CD4-positive, alpha-beta T cell treated with Interleukin-1 beta for 1 hour (primary cell): ENCODE data around the gene MTNR1B.

Experiments
- DNase-seq, 2 donors: peaks; one replicate each; pipeline ENCODE4 v3.0.0-alpha.2; 2020 to 2022

Gene MTNR1B

DNA sequence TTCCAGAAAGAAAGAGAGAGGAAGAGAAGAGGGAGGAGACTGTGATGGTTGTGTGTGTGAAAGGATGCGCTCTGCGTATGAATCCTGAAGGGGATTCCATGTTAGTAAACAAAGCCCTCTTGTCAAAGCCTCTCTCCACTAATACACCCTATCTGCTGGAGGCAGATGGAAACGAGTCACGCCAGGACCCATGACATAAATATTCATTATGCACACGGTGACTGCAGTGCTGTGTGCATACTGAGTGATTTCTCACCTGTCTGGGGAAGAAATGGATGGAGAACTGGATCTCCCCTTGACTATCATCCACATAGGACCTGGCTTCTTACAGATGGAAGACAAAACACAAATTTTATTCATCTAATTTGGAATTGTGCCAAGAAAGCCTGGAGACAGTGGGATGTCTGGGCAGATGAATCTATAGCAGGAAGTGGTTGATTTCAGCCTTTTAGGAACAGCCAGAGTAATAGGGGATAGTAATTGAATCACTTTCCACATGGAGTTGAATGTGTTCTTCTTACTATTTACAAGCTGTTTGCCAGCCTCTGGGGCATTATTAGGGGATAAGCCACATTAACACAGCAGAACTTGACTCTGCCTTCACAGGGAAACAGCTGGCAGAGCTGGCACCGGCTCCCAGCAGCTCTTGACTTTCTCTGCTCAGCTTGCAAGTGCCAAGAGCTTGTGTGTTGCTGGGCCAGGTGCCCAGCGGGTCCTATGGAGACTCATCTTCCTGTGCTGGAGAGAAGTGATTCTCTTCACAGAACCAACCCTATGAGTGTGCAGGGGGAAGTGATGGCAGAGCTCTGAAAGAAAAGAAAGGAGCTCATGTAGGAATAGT is 9.0 kb downstream of the MTNR1B start:
- DNase-seq = no peak

DNA sequence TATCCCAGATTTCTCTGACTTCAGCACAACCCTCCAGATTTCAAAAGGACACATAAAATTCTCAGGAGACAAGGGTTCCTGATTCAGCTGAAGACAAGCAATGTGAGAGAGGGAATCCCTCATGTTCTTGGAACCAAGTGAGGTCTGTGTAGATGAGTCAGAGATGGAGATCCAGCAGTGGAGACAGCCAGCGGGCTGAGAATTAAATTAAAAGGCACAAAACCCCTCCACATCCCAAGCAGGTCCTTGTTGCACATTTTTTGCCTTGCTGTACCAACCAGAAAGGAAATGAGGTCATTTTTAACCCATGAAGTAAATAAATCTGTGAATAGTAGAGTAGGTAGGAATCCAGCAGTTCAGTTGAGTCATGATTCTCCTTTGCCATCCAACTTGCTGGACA is 9.7 kb downstream of the MTNR1B start:
- DNase-seq = no peak

DNA sequence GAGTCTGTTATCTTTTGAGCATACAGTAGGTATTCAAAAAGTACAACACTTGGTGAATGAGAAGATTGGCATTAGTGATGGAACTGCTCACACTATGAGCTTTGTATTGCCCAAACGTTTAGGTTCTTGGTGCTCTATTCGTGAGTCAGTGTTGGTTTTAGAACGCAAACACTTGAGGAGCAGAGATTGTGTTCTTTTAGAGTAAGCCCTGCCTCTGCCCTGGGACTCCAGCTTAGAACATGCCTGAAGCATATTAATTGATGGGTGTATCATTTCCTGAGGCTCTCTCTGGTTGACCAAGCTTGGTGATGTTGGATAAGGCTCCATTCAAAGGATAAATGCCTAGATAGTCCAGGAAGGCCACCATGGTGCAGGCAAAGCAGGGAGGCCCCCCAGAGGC is 10.9 kb downstream of the MTNR1B start:
- no peak for DNase-seq

DNA sequence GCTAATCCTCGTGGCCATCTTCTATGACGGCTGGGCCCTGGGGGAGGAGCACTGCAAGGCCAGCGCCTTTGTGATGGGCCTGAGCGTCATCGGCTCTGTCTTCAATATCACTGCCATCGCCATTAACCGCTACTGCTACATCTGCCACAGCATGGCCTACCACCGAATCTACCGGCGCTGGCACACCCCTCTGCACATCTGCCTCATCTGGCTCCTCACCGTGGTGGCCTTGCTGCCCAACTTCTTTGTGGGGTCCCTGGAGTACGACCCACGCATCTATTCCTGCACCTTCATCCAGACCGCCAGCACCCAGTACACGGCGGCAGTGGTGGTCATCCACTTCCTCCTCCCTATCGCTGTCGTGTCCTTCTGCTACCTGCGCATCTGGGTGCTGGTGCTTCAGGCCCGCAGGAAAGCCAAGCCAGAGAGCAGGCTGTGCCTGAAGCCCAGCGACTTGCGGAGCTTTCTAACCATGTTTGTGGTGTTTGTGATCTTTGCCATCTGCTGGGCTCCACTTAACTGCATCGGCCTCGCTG is 12.1 kb downstream of the MTNR1B start:
- DNase-seq = no peak

DNA sequence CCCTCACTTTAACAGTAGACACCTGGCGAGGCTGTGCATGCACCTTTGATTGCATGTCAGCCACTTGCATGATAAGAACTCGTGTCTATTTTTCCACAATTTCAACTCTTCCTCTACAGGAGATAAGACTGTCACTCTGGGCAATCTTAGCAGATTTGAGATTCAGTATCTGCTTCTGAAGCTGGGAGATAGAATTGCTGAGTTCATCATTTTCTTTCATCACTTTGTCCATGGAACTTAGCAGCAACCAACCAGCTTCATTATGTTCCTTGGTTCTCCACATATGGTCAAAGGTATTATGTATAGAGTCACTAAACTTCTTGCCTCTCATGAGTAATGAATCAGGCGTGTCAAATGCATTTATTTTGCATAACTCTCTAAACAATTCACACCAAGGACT is 17.1 kb downstream of the MTNR1B start:
- no peak for DNase-seq

DNA sequence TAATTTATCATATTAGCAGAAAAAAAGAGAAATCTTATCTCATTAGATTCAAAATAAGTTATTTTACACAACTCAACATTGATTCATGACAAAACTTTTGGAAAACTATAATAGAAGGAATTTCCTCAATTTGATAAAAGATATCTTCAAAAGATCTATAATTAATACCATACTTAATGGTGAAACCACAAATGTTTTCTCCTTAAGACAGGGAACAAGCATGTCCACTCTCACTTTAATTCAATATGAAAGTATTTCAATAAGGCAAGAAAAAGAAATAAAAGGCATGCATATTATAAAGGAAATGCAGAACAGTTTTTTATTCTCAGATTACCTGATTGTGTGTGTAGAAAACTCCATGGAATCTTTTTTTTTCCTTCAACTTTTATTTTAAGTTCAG is 23.6 kb downstream of the MTNR1B start:
- DNase-seq = no peak

DNA sequence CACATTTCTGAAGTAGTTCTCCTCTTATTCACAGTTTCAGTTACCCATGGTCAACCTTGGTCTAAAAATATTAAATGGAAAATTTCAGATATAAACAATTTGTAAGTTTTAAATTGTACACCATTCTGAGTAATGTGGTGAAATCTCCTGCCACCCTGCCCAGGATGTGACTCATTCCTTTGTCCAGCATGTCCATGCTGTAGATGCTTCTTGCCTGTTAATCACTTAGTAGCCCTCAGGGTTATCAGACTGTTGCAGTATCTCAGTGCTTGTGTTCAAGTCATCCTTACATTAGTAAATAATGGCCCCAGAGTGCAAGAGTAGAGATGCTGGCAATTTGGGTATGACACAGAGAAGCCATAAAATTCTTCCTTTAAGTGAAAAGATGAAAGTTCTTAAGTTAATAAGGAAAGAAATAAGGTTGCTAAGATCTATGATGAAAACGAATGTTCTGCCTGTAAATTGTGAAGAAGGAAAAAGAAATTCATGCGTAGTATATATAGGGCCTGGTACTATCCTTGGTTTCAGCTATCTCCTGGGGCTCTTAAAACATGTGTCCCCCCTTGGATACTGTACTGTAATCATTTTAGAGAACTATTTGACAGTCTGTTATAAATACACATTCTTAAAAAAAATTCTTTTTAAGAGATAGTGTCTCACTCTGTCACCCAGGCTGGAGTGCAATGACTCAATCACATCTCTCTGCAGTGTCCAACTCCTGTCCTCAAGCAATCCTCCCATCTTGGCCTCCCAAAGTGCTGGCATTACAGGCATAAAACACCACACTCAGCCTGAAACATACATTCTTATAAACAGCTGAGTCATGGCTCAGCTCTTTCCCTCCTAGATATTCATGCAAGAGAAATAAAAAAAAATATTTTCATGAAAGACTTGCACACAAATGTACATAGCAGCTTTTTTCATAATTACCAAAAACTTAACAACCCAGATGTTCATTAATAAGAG is 31.3 kb downstream of the MTNR1B start:
- no peak for DNase-seq

DNA sequence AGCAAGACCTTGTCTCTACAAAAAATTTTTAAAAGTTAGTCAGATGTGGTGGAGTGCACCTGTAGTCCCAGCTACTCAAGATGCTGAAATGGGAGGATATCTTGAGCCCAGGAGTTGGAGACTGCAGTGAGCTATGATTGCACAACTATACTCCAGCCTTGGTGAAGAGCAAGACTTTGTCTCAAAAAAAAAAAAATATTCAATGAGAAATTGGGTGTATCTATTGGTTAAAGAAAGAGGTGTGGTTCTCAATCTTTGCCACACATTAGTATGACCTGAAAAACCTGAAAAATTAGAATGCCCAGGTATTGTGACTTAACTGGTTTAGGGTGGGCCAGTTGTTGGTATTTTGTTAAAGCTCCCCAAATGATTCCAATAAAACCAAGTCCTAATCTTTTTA is 32.4 kb downstream of the MTNR1B start:
- no peak for DNase-seq

DNA sequence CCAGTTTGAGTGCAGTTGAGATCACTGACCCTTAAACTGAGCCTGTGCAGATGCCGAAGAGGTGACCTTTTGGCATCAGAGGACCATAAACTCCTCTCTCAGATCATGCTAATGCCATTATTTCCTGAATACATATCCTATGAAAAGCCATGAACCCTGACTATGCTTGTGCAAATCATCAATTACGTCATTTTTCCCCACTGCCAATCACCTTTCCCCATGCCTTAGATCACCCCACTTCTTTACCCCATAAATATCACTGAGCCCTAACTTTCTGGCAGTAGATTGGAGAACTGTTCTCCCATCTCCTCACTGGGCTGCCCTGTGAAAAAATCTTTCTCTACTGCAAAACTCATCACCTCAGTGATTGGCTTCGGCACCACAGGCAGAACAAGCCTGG is 32.9 kb downstream of the MTNR1B start:
- no peak for DNase-seq

DNA sequence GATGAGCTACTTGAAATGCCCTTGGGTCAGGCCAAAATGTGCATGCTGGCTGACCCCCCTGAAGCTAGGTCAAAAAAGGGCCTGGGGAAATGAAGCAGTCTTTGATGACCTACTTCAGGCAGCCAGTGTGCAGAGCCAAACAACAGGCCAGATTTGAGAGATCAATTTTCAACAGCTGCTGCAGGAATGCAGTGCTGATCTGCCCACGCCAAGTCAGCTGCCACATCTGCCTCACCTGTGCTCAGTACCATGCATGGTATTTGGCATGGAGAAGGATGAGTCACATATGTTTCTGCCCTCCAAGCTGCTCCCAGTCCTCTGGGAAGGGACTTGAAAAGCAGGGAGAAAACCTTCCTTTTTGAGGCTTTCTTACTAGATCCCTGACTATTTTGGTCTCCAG is 35.8 kb downstream of the MTNR1B start:
- no peak for DNase-seq

DNA sequence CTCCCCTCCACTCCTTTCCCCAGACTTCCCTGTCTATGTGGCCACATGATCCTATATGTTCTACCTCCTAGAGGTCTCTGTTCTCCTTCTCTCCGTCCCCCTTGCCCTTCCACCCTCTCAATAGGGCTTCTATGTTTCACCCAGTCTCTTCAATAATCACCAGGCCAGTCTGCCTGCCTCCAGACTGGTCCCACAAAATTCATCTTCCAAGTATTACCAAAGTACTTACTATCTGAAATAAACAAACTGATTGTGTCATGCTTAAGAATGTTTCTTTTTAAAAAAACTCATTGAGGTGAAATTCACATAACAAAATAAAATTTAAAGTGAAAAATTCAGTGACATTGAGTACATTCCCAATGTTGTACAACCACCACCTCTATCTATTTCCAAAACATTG is 44.2 kb downstream of the MTNR1B start:
- no peak for DNase-seq

DNA sequence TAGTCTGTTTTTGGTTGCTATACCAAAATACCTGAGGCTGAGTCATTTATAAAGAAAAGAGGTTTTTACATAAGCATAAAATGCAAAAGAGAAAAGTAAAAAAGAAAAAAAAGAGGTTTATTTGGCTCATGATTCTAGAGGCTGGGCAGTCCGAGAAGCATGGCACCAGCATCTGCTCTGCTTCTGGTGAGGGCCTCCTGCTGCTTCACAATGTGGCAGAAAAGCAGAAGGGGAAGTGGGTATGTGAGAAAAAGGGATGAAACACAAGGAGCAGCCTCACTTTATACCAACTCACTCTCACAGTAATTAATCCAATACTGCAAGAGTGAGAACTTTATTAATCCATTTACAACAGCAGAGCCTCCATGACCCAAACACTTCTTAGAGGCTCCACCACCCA is 47.1 kb downstream of the MTNR1B start:
- DNase-seq = no peak

DNA sequence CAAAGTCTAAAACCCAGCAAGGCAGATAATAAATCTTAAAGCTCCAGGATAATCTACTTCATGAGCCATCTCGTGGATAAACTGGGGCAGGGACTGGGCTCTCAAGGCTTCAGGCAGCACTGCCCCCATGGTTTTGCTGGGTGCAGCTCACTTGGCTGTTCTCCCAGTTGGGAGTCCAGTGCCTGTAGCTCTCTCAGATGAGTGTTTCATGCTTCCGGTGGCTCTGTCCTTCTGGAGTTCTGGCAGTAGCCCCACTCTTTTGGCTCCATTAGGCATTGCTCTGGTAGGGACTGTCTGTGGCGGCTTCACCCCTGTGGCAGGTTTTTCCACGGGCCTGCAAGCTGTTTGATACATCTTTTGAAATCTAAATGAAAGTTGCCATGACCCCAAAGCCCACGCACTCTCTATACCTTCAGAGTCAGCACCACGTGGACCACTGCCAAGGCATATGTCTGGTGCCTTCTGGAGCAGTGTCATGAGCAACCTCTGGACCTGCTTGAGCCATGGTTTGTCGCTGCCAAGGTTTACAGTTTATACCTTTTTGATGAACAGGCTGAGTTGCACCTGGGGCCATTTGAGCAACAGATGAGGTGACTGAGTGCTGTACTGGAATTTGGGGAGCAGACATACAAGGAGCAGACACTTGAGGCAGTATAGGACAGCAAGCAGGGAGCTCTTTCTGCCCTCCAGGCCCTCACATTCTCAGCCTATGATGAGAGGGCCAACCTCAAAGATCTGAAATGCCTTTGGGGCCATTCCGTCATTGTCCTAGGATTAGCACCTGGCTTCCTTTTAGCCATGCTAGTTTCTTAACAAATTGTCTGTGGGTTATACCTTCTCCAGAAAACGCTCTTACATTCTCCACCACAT is 48.6 kb downstream of the MTNR1B start:
- DNase-seq = no peak

DNA sequence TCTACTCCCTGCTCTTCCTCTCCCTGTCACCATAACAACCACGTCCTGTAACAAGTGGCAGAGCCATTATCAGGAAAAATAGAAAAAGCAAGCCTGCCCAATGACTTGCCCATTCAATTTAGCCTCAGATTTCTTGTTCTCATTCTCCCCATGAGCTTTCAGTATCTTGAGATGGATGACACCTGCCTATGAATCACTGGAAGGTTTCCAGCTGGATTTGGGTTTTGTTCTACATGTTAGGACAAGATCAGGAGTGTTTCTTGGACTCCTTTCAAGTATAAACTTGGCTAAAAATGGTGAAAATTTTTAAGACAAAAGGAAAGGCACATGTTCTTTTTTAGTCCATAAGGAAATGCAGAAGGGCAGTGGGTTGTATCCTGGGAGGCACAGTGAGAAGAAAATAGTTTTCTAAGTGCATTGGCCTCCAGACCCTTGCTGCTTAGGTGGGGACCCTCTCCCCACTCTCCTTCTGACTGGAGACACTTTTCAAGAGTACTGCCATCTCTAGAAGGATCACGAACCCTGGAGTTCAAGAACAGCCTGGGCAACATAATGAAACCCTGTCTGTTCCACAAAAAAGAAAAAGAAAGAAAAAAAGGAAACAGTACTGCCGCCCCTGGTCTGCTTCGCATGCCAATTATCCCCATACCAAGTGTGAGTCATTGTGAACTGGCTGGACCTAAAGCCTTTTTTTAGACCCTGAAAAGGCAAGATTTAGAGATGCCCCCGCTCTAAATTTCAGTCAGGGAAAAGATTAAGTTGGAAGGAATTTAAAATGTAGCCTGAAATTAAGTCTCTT is 51.0 kb downstream of the MTNR1B start:
- no peak for DNase-seq

DNA sequence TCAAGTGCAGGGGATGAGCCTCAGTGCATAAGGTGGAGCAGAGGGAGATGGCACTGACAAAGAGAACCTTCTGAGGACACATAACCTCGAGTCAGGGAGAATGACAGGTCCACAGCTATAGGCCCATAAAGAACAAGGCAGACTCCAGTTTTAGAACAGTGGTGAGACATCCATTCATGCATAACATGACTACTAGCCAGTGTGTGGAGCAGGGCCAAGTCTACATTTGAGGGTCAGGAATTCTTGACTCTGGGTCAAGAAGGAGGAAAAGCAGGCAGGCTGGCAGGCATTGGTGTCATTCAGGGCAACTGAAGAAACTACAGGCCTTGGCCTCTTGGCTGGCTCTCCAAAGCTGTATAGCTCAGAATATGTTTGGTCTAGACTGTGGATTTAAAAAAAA is 54.9 kb downstream of the MTNR1B start:
- no peak for DNase-seq

DNA sequence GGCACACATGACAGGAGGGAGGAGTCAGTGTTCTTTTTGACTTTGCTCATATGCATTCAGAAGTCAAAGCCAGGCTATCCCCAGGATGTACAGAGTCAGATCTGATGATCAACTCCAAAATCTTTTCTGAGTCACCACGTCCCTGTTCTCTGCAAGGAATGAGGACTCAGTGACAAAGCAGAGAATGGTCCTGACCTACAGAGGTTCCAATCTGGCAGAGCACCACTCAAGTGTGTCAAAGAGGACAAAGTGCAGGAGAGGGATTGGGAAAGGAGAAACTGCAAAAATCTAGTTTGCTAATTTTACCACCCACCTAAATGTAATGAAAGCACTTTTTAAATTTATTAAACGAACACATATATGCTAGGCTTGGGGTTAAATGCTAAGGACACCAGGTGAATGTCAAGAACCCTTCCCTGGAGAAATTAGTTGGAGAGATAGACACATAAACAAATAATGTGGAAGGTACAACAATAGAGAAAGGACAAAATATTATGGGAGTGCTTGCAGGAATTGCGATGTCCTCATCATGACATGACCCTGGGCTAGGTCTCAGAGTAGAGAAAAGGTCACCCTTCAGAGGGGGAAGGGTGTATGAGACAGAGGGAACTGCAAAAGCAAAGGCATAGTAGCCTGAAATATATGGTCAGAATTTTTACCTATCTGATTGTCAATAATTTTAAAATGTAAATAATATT is 56.3 kb downstream of the MTNR1B start:
- no peak for DNase-seq

DNA sequence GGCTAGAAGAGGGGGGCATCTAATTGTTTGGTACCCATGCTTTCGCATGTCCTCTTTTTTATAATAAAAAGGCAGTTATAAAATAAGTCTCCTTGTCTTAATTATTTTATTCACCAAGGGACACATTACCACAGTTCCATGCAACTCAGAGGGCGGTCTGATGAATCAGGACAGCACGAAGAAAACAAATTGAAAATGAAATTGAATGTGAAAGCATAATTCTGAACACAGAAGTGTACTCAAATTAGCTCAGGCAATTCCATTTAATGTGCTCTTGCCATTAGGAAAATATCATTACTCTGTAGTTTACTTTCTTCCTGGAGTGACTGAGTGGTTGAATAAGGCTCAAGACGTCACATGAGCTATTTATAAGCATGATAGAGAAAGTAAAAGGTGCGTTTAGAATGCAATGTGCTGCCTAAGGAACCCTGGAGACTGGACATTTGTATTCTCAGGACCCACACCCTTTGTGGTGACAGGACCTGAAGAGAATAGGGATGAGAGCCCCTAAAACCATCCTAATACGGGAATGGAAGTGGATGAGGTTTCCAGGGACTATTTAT is 59.6 kb downstream of the MTNR1B start:
- no peak for DNase-seq

DNA sequence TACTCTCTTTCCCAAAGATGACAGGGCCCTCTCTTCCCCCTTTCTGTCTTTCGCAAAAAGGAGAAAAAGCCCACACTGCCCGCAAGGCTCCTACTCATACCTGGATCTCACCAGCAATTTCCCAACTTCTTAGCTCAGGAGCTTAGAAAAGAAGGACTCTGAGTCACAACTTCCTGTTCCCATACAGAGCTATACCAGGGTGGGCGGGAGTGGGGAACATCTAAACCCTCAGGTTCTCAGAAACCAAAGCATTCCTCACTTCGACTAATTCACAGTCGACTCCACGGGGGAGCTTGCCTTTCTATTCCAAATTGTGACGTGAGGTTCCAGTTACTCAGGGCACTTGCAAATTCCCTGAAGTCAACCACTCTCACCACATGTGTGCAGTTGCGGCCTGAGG is 61.9 kb downstream of the MTNR1B start:
- no peak for DNase-seq
